Hepatocyte (in vitro differentiated cells): Measurements from ENCODE around the gene RAB5A.

Source experiments
- CTCF ChIP-seq: fragments of 200-600 bp; sonication (generic); IDR thresholded peaks from 2 replicates; pipeline ENCODE4 v1.5.1; 2016; ENCODE audit warnings: antibody characterized with exemption, mild to moderate bottlenecking; ENCODE audit not compliant: poor library complexity
- EZH2 ChIP-seq: fragments of 200-600 bp; sonication (generic); IDR thresholded peaks from 2 replicates; pipeline ENCODE4 v1.6.1; 2016; ENCODE audit warnings: antibody characterized with exemption, mild to moderate bottlenecking, borderline replicate concordance
- EZH2phosphoT487 ChIP-seq: fragments of 200-600 bp; sonication (generic); IDR thresholded peaks from one replicate; pipeline ENCODE4 v1.6.1; 2018; ENCODE audit warnings: antibody characterized with exemption, mild to moderate bottlenecking, low read depth, moderate library complexity; ENCODE audit not compliant: unreplicated experiment, severe bottlenecking

- no peak for TF ChIP-seq EZH2
- TF ChIP-seq CTCF: no peak
- no peak for TF ChIP-seq EZH2phosphoT487
Measured at GRCh38 chr3:19940643-19941042, 6.3 kb upstream of the RAB5A start.
